ENCODE measurements around the gene RNF152.
A peak's percentile ranks its signal among the peaks of the same experiment; 100 is the strongest.

The RNF152 gene

GRCh38 chr18:61892683-61893308, at the start of gene RNF152:
Gene RNF152, minus strand, starts transcription at chr18:61893007. Its CDS starts 76,544 bp downstream, at chr18:61816463.
- peak; percentile 76 for DNase-seq

- DNase-seq: no peak
Measured at GRCh38 chr18:61941948-61942471, 49.2 kb upstream of the RNF152 start.

- no peak for DNase-seq
Measured at GRCh38 chr18:61939046-61939674, 46.4 kb upstream of the RNF152 start.

- DNase-seq: no peak
Measured at GRCh38 chr18:61935362-61935761, 42.6 kb upstream of the RNF152 start.

- no peak for DNase-seq
Measured at GRCh38 chr18:61931654-61932379, 39.0 kb upstream of the RNF152 start.

GRCh38 chr18:61929881-61930640, 37.3 kb upstream of the RNF152 start:
- peak; percentile 98 for DNase-seq

GRCh38 chr18:61926532-61926931, 33.7 kb upstream of the RNF152 start:
- no peak for DNase-seq

- DNase-seq: no peak
Measured at GRCh38 chr18:61924550-61924949, 31.7 kb upstream of the RNF152 start.

- no peak for DNase-seq
Measured at GRCh38 chr18:61922435-61922834, 29.6 kb upstream of the RNF152 start.

- DNase-seq: no peak
Measured at GRCh38 chr18:61921621-61922235, 28.9 kb upstream of the RNF152 start.

GRCh38 chr18:61917818-61918217, 25.0 kb upstream of the RNF152 start:
- DNase-seq: no peak

GRCh38 chr18:61912476-61912875, 19.7 kb upstream of the RNF152 start:
- no peak for DNase-seq

GRCh38 chr18:61910101-61910500, 17.3 kb upstream of the RNF152 start:
- no peak for DNase-seq

GRCh38 chr18:61908661-61909060, 15.9 kb upstream of the RNF152 start:
- no peak for DNase-seq

GRCh38 chr18:61901323-61901986, 8.6 kb upstream of the RNF152 start:
- DNase-seq: peak; percentile 55

- no peak for DNase-seq
Measured at GRCh38 chr18:61900504-61901281, 7.9 kb upstream of the RNF152 start.

GRCh38 chr18:61898640-61899101, 5.9 kb upstream of the RNF152 start:
- DNase-seq: no peak

GRCh38 chr18:61896757-61897156, 4.0 kb upstream of the RNF152 start:
- DNase-seq: no peak

GRCh38 chr18:61896118-61896517, 3.3 kb upstream of the RNF152 start:
- DNase-seq: no peak

GRCh38 chr18:61894751-61895524, 2.1 kb upstream of the RNF152 start:
- no peak for DNase-seq

All from NCI-H1105 treated with DMSO at 0.1 percent for 48 hours (cell line).